ENCODE measurements around the gene ATP5F1D. TPM values are rescaled to one million over a fixed set of nuclear protein-coding genes. Genes with fewer than 3 reads are reported as not detected.

Gene ATP5F1D
- total RNA-seq, 1 experiment from 2014 or later, result 102 TPM

DNA sequence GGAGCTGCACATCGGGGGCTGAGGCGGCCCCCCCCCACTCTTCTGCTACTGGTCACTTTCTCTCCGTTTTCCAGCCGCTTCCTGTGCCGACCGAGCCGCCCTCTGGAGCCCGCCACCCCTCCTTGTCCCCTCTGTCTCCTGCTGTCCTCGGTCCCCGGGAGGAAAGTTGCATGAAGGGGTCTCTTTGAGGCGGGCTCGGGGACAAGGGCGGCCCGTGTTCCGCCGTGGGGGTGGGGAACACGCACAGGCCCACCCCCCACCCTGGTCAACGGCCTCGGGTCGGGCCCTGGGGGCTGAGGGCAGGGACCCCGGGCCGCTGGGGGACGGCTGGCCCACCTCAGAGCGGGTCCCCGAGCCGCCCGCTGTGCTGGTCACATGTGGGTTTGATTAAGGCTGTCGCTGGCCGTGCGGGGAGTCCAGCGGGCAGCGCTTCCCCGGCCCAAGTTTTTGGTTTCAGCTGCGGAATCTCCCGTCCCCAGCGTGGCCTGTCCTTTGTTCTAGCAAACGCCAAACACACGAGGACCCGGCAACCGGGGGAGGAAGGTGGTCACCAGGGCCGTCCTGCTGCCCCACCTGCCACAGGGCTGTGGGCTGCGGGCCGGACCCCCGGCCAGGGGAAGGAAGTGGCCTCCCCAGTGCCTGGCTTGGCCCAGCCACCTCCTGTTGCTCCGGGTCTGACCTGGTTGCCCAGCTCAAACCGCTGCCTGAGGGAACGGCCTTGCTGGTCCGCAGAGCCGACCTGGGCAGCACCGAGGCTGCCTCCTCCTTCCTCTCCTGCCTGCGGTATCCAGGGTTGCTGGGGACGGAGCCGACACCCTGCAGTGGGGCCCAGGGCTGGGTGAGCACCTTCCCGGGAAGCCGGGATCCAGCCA is 46.0 kb downstream of the ATP5F1D start:
- Histone ChIP-seq H3K36me3 (ENCODE audit: low read depth, low read length) (no peaks in the 10 kb centered on the region), H3K4me3 (ENCODE audit: low read length) (no peak overlapping the region), H3K79me2 (ENCODE audit: low read length) (no peaks in the 10 kb centered on the region), H3K4me2 (ENCODE audit: low read length) (peak overlapping the region; percentile 8; the same call in 1 of the 2 replicates), H3K9ac (ENCODE audit: low read length) (no peak overlapping the region), H3K9me2 (replicated peaks; ENCODE audit: low read length) (no peaks in the 10 kb centered on the region), H3K4me1 (ENCODE audit: insufficient read depth, low read length) (no peaks in the 10 kb centered on the region), H3K27me3 (ENCODE audit: low read length) (peaks cover 45% of the 10 kb centered on the region), H2AFZ (ENCODE audit: low read length) (no peak overlapping the region), H3K27ac (ENCODE audit: low read length) (no peak overlapping the region), H4K20me1 (ENCODE audit: low read length) (no peaks in the 10 kb centered on the region), H3K9me3 (ENCODE audit: low read length) (no peaks in the 10 kb centered on the region), H3F3A (ENCODE audit: low read length, unreplicated experiment) (no peaks in the 10 kb centered on the region)
- intact Hi-C loops (cut with micrococcal nuclease), result no loop called here
- ChIA-PET CTCF (no interaction called here), POLR2A (ENCODE audit: unreplicated experiment) (no interaction called here)
- BruUV-seq (replicated peaks), result no TSS peak
- ATAC-seq, result peak; percentile 52
- no peak for TF ChIP-seq EZH2phosphoT487 (IDR thresholded peaks at IDR 0.05; ENCODE audit: borderline replicate concordance, low read length)
- no peak for DNase-seq

DNA sequence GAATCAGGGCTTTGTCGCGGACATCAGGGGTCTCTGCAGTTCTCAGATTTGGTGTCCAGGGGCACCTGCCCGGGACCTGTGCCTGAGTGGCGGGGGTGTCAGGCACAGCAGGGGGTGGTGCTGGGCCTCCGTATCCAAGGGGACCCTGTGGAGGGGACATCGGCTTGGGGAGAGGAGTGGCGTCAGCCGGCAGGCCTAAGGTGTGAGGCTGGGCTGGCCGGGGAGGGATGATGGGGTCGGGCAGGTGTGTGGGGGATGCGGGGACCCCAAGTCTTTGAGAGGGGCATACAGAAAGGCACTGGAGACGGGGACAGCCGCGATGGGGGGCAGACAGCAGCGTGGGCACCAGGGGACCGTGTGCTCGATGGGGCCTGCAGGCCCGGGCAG is 46.7 kb downstream of the ATP5F1D start:
- H3K27me3 ChIP-seq (ENCODE audit: low read length), result peaks cover 45% of the 10 kb centered on the region
- no peak overlapping the region for H2AFZ ChIP-seq (ENCODE audit: low read length)
- POLR2A ChIA-PET (ENCODE audit: unreplicated experiment), result no interaction called here
- H3F3A ChIP-seq (ENCODE audit: low read length, unreplicated experiment), result no peaks in the 10 kb centered on the region
- no peak for TF ChIP-seq EZH2phosphoT487 (IDR thresholded peaks at IDR 0.05; ENCODE audit: borderline replicate concordance, low read length)
- TF ChIP-seq, protein P1, sequence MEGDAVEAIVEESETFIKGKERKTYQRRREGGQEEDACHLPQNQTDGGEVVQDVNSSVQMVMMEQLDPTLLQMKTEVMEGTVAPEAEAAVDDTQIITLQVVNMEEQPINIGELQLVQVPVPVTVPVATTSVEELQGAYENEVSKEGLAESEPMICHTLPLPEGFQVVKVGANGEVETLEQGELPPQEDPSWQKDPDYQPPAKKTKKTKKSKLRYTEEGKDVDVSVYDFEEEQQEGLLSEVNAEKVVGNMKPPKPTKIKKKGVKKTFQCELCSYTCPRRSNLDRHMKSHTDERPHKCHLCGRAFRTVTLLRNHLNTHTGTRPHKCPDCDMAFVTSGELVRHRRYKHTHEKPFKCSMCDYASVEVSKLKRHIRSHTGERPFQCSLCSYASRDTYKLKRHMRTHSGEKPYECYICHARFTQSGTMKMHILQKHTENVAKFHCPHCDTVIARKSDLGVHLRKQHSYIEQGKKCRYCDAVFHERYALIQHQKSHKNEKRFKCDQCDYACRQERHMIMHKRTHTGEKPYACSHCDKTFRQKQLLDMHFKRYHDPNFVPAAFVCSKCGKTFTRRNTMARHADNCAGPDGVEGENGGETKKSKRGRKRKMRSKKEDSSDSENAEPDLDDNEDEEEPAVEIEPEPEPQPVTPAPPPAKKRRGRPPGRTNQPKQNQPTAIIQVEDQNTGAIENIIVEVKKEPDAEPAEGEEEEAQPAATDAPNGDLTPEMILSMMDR (conservative IDR thresholded peaks at IDR 0.05; ENCODE audit: low read depth, low read length), result no peak
- TF ChIP-seq EZH2 (IDR thresholded peaks at IDR 0.05; ENCODE audit: low read length, unreplicated experiment), result no peak
- no peaks in the 10 kb centered on the region for H4K20me1 ChIP-seq (ENCODE audit: low read length)
- no peaks in the 10 kb centered on the region for H3K79me2 ChIP-seq (ENCODE audit: low read length)
- H3K4me2 ChIP-seq (ENCODE audit: low read length), result no peak overlapping the region
- intact Hi-C loops (cut with micrococcal nuclease), result no loop called here
- no peaks in the 10 kb centered on the region for H3K9me2 ChIP-seq (replicated peaks; ENCODE audit: low read length)
- no peaks in the 10 kb centered on the region for H3K4me1 ChIP-seq (ENCODE audit: insufficient read depth, low read length)
- H3K27ac ChIP-seq (ENCODE audit: low read length), result no peak overlapping the region
- DNase-seq (no peak), ATAC-seq (no peak)
- no peak overlapping the region for H3K9ac ChIP-seq (ENCODE audit: low read length)
- no peaks in the 10 kb centered on the region for H3K36me3 ChIP-seq (ENCODE audit: low read depth, low read length)
- no peaks in the 10 kb centered on the region for H3K9me3 ChIP-seq (ENCODE audit: low read length)
- no peak overlapping the region for H3K4me3 ChIP-seq (ENCODE audit: low read length)
- BruUV-seq (replicated peaks), result no TSS peak
- CTCF ChIA-PET, result no interaction called here

DNA sequence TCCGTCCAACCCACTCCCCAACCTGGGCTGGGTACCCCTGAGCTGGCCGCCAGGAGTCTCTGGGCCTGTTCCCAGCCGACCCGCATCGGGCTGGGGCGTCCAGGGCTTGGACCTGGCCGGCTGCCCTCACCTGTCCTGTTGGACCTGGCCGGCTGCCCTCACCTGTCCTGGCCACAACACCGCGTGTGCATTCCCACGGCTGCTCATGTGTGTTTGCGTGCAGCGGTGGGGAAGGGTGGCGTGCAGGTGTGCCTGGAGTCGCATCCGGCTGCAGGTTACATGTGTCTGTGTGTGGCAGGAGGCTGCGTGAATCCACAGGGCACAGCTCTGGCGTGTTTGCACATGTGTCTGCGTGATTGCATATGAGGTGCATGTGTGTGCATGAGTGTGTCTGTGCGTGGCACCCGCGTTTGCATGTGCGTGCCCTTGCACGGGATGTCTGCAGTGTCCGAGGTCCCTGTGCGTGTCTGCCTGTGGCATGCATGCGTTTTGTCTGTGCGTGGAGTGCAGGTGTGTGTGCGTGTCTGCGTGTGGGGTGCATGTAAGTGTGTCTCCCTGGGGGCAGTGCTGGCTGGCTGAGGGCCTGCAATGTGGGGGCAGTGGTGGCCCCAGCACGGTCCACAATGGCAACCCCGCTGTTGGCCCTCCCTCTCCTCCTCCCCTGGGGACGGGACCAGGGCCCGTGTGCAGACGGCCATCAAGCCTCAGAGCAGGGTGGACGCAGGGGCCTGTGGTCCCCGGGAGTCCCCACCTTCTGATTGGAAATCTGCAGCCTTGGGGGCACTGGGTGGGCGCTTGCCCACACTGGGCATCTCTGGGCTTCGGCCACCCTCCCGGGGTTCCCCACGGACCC is 47.5 kb downstream of the ATP5F1D start:
- no peak for ATAC-seq
- no peaks in the 10 kb centered on the region for H3K4me1 ChIP-seq (ENCODE audit: insufficient read depth, low read length)
- TF ChIP-seq, protein P1 (conservative IDR thresholded peaks at IDR 0.05; ENCODE audit: low read depth, low read length), result no peak
- no peak for TF ChIP-seq EZH2phosphoT487 (IDR thresholded peaks at IDR 0.05; ENCODE audit: borderline replicate concordance, low read length)
- no peak for TF ChIP-seq EZH2 (IDR thresholded peaks at IDR 0.05; ENCODE audit: low read length, unreplicated experiment)
- ChIA-PET CTCF (no interaction called here), POLR2A (ENCODE audit: unreplicated experiment) (no interaction called here)
- H3K9me3 ChIP-seq (ENCODE audit: low read length), result no peaks in the 10 kb centered on the region
- no TSS peak for BruUV-seq (replicated peaks)
- peaks cover 45% of the 10 kb centered on the region for H3K27me3 ChIP-seq (ENCODE audit: low read length)
- H3K79me2 ChIP-seq (ENCODE audit: low read length), result no peaks in the 10 kb centered on the region
- intact Hi-C loops (cut with micrococcal nuclease), result no loop called here
- no peaks in the 10 kb centered on the region for H3K9me2 ChIP-seq (replicated peaks; ENCODE audit: low read length)
- no peak overlapping the region for H3K4me2 ChIP-seq (ENCODE audit: low read length)
- H3K27ac ChIP-seq (ENCODE audit: low read length), result no peak overlapping the region
- no peaks in the 10 kb centered on the region for H4K20me1 ChIP-seq (ENCODE audit: low read length)
- no peak overlapping the region for H3K9ac ChIP-seq (ENCODE audit: low read length)
- H3F3A ChIP-seq (ENCODE audit: low read length, unreplicated experiment), result no peaks in the 10 kb centered on the region
- H2AFZ ChIP-seq (ENCODE audit: low read length), result no peak overlapping the region
- H3K4me3 ChIP-seq (ENCODE audit: low read length), result no peak overlapping the region
- DNase-seq, result no peak
- no peaks in the 10 kb centered on the region for H3K36me3 ChIP-seq (ENCODE audit: low read depth, low read length)

All from PC-3 (cell line).